HG03064 (cell line): ENCODE results near the gene CBX8.

ENCODE experiments used
- ATAC-seq: cut with Tn5 transposase; IDR thresholded peaks from one replicate; pipeline ENCODE4 v1.9.1; 2021; ENCODE audit warnings: low read depth; ENCODE audit not compliant: unreplicated experiment

CBX8 gene

GRCh38 chr17:79835953-79836509 is 39.2 kb upstream of the CBX8 start:
- no peak for ATAC-seq

- no peak for ATAC-seq
Measured at GRCh38 chr17:79835470-79835899, 38.6 kb upstream of the CBX8 start.

- ATAC-seq: no peak
Measured at GRCh38 chr17:79834565-79835469, 37.9 kb upstream of the CBX8 start.

- ATAC-seq: no peak
Measured at GRCh38 chr17:79833744-79834564, 37.1 kb upstream of the CBX8 start.

- ATAC-seq: no peak
Measured at GRCh38 chr17:79833110-79833450, 36.2 kb upstream of the CBX8 start.

GRCh38 chr17:79832218-79833109 is 35.6 kb upstream of the CBX8 start:
- no peak for ATAC-seq

- ATAC-seq: no peak
Measured at GRCh38 chr17:79831265-79832217, 34.7 kb upstream of the CBX8 start.

- no peak for ATAC-seq
Measured at GRCh38 chr17:79830763-79831264, 33.9 kb upstream of the CBX8 start.

GRCh38 chr17:79830303-79830702 is 33.4 kb upstream of the CBX8 start:
- no peak for ATAC-seq

- ATAC-seq: no peak
Measured at GRCh38 chr17:79829457-79829856, 32.6 kb upstream of the CBX8 start.

GRCh38 chr17:79829004-79829403 is 32.1 kb upstream of the CBX8 start:
- no peak for ATAC-seq

GRCh38 chr17:79826841-79827578 is 30.1 kb upstream of the CBX8 start:
- no peak for ATAC-seq

GRCh38 chr17:79826204-79826680 is 29.4 kb upstream of the CBX8 start:
- no peak for ATAC-seq

GRCh38 chr17:79825580-79825921 is 28.7 kb upstream of the CBX8 start:
- ATAC-seq: no peak

- ATAC-seq: no peak
Measured at GRCh38 chr17:79824893-79825579, 28.2 kb upstream of the CBX8 start.

- ATAC-seq: no peak
Measured at GRCh38 chr17:79824234-79824633, 27.4 kb upstream of the CBX8 start.

GRCh38 chr17:79822583-79823124 is 25.8 kb upstream of the CBX8 start:
- ATAC-seq: no peak
